SH-SY5Y (cell line): ENCODE results near the gene PCSK5.

Experiments
- GATA2 ChIP-seq: IDR thresholded peaks from 2 replicates; pipeline ENCODE4 v1.6.1; 2011; ENCODE audit warnings: mild to moderate bottlenecking, low read depth, low read length
- GATA3 ChIP-seq: IDR thresholded peaks from 2 replicates; pipeline ENCODE4 v1.6.1; 2011; ENCODE audit warnings: low read depth, mild to moderate bottlenecking, low read length, moderate library complexity

DNA sequence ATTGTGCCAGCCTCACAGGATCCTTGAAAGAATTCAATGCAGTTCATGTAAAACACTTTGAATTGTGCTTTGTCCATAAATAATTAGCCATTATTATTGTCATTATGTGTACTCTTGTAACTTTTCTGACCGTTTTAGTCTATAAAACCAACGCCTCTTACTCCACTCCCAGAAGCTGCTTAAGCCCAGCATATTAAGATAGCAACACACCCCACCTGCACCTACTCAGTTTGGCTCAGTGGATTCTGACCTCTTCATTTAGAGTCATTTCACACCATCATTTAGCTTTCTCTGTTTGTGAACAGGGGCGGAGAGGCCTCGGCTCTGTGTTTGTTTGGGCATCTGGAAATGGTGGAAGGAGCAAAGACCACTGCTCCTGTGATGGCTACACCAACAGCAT is 205.1 kb downstream of the PCSK5 start:
- TF ChIP-seq GATA2 (no peak), GATA3 (no peak)
